Measurements from ENCODE around the gene RAB3D. TPM values are rescaled to one million over a fixed set of nuclear protein-coding genes. Genes with fewer than 3 reads are reported as not detected.
A peak's percentile ranks its signal among the peaks of the same experiment; 100 is the strongest.

RAB3D gene
- 7.2 TPM for total RNA-seq
- long read RNA-seq, full-length matches to known transcripts = 11 of 15 reads
- long read RNA-seq, partial matches to known transcripts = 0 of 15 reads
- long read RNA-seq, other reads (novel, unspliced or antisense) = 4 of 15 reads

GRCh38 chr19:11339254-11340098 lies at the start of gene RAB3D:
TSS of gene RAB3D (minus strand) at chr19:11339657. CDS start at chr19:11337399, 2,258 bp downstream.
- no peaks in the 10 kb centered on the region for H3K27me3 ChIP-seq (ENCODE audit: low read depth)
- H3K36me3 ChIP-seq = peaks cover 43% of the 10 kb centered on the region
- no peak for TF ChIP-seq CTCF (IDR thresholded peaks at IDR 0.05; ENCODE audit: borderline replicate concordance)
- peak within 1 kb of the TSS; percentile 88 for H3K4me3 ChIP-seq
- DNase-seq = peak; percentile 95
- intact Hi-C loops (cut with micrococcal nuclease) = no loop called here
- no peaks in the 10 kb centered on the region for H3K9me3 ChIP-seq (replicated peaks)
- H3K4me1 ChIP-seq = peaks cover 35% of the 10 kb centered on the region
- peak within 1 kb of the TSS; percentile 88 for H3K27ac ChIP-seq (replicated peaks)

GRCh38 chr19:11387162-11388034 lies 47.9 kb upstream of the RAB3D start:
- H3K4me1 ChIP-seq = peaks cover 21% of the 10 kb centered on the region
- no peaks in the 10 kb centered on the region for H3K36me3 ChIP-seq
- DNase-seq = no peak
- no peak overlapping the region for H3K27ac ChIP-seq (replicated peaks)
- H3K9me3 ChIP-seq (replicated peaks) = peaks cover 10% of the 10 kb centered on the region
- peaks cover 17% of the 10 kb centered on the region for H3K27me3 ChIP-seq (ENCODE audit: low read depth)
- H3K4me3 ChIP-seq = no peak overlapping the region
- TF ChIP-seq CTCF (IDR thresholded peaks at IDR 0.05; ENCODE audit: borderline replicate concordance) = no peak
- intact Hi-C loops (cut with micrococcal nuclease) = no loop called here

- intact Hi-C loops (cut with micrococcal nuclease) = no loop called here
- no peak for TF ChIP-seq CTCF (IDR thresholded peaks at IDR 0.05; ENCODE audit: borderline replicate concordance)
- H3K27ac ChIP-seq (replicated peaks) = no peak overlapping the region
- H3K36me3 ChIP-seq = no peaks in the 10 kb centered on the region
- H3K9me3 ChIP-seq (replicated peaks) = no peaks in the 10 kb centered on the region
- peaks cover 19% of the 10 kb centered on the region for H3K27me3 ChIP-seq (ENCODE audit: low read depth)
- no peak for DNase-seq
- H3K4me3 ChIP-seq = no peak overlapping the region
- peaks cover 42% of the 10 kb centered on the region for H3K4me1 ChIP-seq
Observed at GRCh38 chr19:11384778-11385129, 45.3 kb upstream of the RAB3D start.

GRCh38 chr19:11383706-11384048 lies 44.2 kb upstream of the RAB3D start:
- Histone ChIP-seq H3K27ac (replicated peaks) (peak overlapping the region; percentile 66), H3K4me1 (peaks cover 43% of the 10 kb centered on the region), H3K4me3 (peak overlapping the region; percentile 71), H3K27me3 (ENCODE audit: low read depth) (peaks cover 19% of the 10 kb centered on the region), H3K9me3 (replicated peaks) (no peaks in the 10 kb centered on the region), H3K36me3 (no peaks in the 10 kb centered on the region)
- intact Hi-C loops (cut with micrococcal nuclease) = no loop called here
- no peak for TF ChIP-seq CTCF (IDR thresholded peaks at IDR 0.05; ENCODE audit: borderline replicate concordance)
- no peak for DNase-seq

- Histone ChIP-seq H3K4me1 (peaks cover 49% of the 10 kb centered on the region), H3K36me3 (no peaks in the 10 kb centered on the region), H3K27ac (replicated peaks) (peak overlapping the region; percentile 66), H3K27me3 (ENCODE audit: low read depth) (peaks cover 19% of the 10 kb centered on the region), H3K4me3 (peak overlapping the region; percentile 71), H3K9me3 (replicated peaks) (no peaks in the 10 kb centered on the region)
- intact Hi-C loops (cut with micrococcal nuclease) = no loop called here
- peak; percentile 65 for TF ChIP-seq CTCF (IDR thresholded peaks at IDR 0.05; ENCODE audit: borderline replicate concordance)
- peak; percentile 60 for DNase-seq
Observed at GRCh38 chr19:11382898-11383705, 43.6 kb upstream of the RAB3D start.

All from left ventricle myocardium inferior (tissue), 1 donor.